Adrenal gland (tissue), 5 donors: Measurements from ENCODE around the gene NUP188.

Source experiments
- POLR2A ChIP-seq, 2 donors: fragments of 450-650 bp; IDR thresholded peaks; one replicate each; pipeline ENCODE4 v1.6.1; 2017; ENCODE audit warnings: antibody characterized with exemption in 2 of 2, mild to moderate bottlenecking in 2 of 2, moderate library complexity in 1 of 2
- TF ChIP-seq, protein P1 (sequence below), 6 experiments: fragments of 450-650 bp in 4 of 6; fragments of 200-600 bp in 2 of 6; sonication (generic) in 1 of 6; IDR thresholded peaks; 1 replicate in 5 of 6; 2 replicates in 1 of 6; pipeline versions ENCODE4 v1.5.1 to v1.8.0; 2016 to 2021; ENCODE audit warnings: antibody characterized with exemption in 6 of 6, mild to moderate bottlenecking in 2 of 6, moderate library complexity in 1 of 6
- donor health status: DM: no; HTN: no; CAD: no.

DNA sequence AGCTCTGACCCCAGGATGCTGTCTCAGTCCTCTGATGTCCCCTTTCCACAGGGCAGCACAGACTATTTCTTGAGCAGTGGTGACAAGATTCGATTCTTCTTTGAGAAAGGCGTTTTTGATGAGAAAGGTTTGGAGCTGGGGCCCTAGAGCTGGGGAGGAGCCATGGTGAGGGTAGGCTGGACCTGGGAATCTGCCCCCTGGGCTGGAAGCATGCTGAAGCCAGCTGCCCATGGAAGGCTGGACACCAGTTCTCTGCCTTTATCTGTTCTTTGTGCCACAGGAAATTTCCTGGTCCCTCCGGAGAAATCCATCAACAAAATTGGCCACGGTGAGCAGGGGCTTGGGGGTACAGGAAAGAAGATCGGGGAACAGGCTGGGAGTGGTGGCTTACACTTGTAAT, 13.8 kb upstream of the NUP188 start:
- no peak for TF ChIP-seq POLR2A (IDR thresholded peaks at IDR 0.05)
- TF ChIP-seq, protein P1, sequence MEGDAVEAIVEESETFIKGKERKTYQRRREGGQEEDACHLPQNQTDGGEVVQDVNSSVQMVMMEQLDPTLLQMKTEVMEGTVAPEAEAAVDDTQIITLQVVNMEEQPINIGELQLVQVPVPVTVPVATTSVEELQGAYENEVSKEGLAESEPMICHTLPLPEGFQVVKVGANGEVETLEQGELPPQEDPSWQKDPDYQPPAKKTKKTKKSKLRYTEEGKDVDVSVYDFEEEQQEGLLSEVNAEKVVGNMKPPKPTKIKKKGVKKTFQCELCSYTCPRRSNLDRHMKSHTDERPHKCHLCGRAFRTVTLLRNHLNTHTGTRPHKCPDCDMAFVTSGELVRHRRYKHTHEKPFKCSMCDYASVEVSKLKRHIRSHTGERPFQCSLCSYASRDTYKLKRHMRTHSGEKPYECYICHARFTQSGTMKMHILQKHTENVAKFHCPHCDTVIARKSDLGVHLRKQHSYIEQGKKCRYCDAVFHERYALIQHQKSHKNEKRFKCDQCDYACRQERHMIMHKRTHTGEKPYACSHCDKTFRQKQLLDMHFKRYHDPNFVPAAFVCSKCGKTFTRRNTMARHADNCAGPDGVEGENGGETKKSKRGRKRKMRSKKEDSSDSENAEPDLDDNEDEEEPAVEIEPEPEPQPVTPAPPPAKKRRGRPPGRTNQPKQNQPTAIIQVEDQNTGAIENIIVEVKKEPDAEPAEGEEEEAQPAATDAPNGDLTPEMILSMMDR (IDR thresholded peaks at IDR 0.05) = no peak
